ENCODE results near the gene TEP1. TPM values are rescaled to one million over a fixed set of nuclear protein-coding genes. Genes with fewer than 3 reads are reported as not detected.

The TEP1 gene
- total RNA-seq (2021) = 14.5 and 15.8 TPM in 2 replicates
- long read RNA-seq, partial matches to known transcripts = 2 of 2 reads
- long read RNA-seq, other reads (novel, unspliced or antisense) = 0 of 2 reads

DNA sequence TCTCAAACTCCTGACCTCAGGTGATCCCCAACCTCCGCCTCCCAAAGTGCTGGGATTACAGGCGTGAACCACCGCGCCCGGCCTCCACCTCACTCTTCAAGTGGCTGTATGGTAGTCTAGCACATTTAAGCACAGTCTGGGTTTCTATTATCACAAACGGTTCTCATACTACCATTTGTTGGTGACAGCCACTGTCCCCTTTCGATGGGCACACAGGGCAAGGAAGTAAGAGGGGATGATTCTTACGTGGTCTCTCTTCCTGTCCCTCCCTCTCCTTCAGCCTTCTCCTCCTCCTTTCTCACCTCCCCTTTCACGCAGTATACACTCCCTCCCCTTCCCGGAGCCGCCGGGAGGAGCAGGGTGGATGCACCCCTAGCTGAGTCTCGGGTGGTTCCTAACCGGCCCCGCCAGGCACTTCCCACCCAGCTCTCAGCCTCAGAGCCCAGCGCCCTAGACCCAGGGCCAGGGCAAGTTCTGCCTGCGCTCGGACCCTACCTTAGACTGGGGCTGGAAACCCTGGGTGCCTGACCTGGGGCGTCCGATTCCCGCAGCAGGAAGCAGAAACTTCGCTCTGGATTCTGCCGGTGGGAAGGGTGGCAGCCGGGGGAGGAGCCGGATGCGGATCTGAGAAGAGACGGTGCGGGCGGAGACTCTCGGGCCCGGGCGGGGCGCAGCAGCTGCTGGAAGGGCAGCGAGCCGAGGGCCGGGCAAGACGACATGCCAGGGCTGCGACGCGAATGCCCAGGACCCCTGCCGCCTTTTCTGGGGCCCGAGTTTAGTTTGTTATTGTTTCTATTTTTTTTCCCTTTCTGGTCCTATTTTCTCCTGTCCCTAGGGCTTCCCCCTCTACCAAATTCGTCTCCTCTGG, at the start of gene TEP1:
TSS of gene TEP1 (minus strand) at position 626 of the 868 bp plus-strand sequence. CDS start 5,062 bp downstream, outside the sequence.
- H3K23me2 ChIP-seq (ENCODE audit: insufficient read length, low read depth, low read length, poor library complexity, severe bottlenecking) = peaks cover 4% of the 10 kb centered on the region

More for the DNA sequence above, at the start of gene TEP1:
- H3K4me1 ChIP-seq (ENCODE audit: insufficient read depth, low read length) = no peaks in the 10 kb centered on the region
- peak within 1 kb of the TSS; percentile 62 for H3K18ac ChIP-seq (ENCODE audit: insufficient read length, low read depth, low read length)
- TF ChIP-seq, protein P1, sequence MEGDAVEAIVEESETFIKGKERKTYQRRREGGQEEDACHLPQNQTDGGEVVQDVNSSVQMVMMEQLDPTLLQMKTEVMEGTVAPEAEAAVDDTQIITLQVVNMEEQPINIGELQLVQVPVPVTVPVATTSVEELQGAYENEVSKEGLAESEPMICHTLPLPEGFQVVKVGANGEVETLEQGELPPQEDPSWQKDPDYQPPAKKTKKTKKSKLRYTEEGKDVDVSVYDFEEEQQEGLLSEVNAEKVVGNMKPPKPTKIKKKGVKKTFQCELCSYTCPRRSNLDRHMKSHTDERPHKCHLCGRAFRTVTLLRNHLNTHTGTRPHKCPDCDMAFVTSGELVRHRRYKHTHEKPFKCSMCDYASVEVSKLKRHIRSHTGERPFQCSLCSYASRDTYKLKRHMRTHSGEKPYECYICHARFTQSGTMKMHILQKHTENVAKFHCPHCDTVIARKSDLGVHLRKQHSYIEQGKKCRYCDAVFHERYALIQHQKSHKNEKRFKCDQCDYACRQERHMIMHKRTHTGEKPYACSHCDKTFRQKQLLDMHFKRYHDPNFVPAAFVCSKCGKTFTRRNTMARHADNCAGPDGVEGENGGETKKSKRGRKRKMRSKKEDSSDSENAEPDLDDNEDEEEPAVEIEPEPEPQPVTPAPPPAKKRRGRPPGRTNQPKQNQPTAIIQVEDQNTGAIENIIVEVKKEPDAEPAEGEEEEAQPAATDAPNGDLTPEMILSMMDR (conservative IDR thresholded peaks at IDR 0.05) = no peak
- H4K8ac ChIP-seq (replicated peaks; ENCODE audit: insufficient read length, low read depth, low read length) = no peak within 1 kb of the TSS
- H3K27me3 ChIP-seq (ENCODE audit: insufficient read depth, low read length) = no peaks in the 10 kb centered on the region
- H2AFZ ChIP-seq (ENCODE audit: low read length) = peak within 1 kb of the TSS; percentile 99
- peak; percentile 85 for DNase-seq
- peak within 1 kb of the TSS; percentile 70 for H3K4me2 ChIP-seq (ENCODE audit: insufficient read depth, insufficient read length, low read length)
- no peak within 1 kb of the TSS for H3K56ac ChIP-seq (ENCODE audit: insufficient read length, low read depth, low read length)
- H3K9me3 ChIP-seq (ENCODE audit: control insufficient read depth, low read depth, low read length) = no peaks in the 10 kb centered on the region
- Mint-ChIP-seq H3K36me3 (ENCODE audit: insufficient read depth in 1 of 3, low read depth in 3 of 3) (peaks cover 0 to 1% (median 0%) of the 10 kb centered on the region in 3 experiments; a peak in 1 of 7 replicates), H3K27ac (peak within 1 kb of the TSS; percentile 65 to 94 (median 73); a peak in 6 of 7 replicates), H3K27me3 (ENCODE audit: low read depth) (no peaks in the 10 kb centered on the region), H3K4me1 (peaks cover 21% of the 10 kb centered on the region in 2 experiments), H3K9me3 (no peaks in the 10 kb centered on the region), H3K4me3 (peak within 1 kb of the TSS; percentile 78 to 91)
- H2BK20ac ChIP-seq (ENCODE audit: low read depth, low read length, poor library complexity, severe bottlenecking) = no peak within 1 kb of the TSS
- H3T11ph ChIP-seq (ENCODE audit: low read length) = no peak within 1 kb of the TSS
- H4K5ac ChIP-seq (ENCODE audit: insufficient read length, low read depth, low read length) = no peak within 1 kb of the TSS
- peak within 1 kb of the TSS; percentile 74; the same call in 1 of the 2 replicates for H3K14ac ChIP-seq (ENCODE audit: insufficient read depth, low read length)
- no peak within 1 kb of the TSS for H2BK12ac ChIP-seq (ENCODE audit: insufficient read length, low read depth, low read length)
- no peaks in the 10 kb centered on the region for H4K20me1 ChIP-seq (ENCODE audit: control insufficient read depth, insufficient read depth, insufficient read length)
- H2AK5ac ChIP-seq (ENCODE audit: insufficient read length, low read length) = no peak within 1 kb of the TSS
- H2BK5ac ChIP-seq (ENCODE audit: insufficient read length, low read length) = no peak within 1 kb of the TSS
- peak within 1 kb of the TSS; percentile 65 for H3K9ac ChIP-seq (ENCODE audit: extremely low read depth, insufficient read length, low read length)
- no peaks in the 10 kb centered on the region for H3K79me1 ChIP-seq (ENCODE audit: insufficient read depth, low read depth, low read length, poor library complexity, severe bottlenecking)
- no CpG with 5 or more reads among the region's 43 CpGs for WGBS (ENCODE audit: extremely low coverage, insufficient read length, low lambda C conversion rate)
- no peak within 1 kb of the TSS for H3K27ac ChIP-seq (ENCODE audit: insufficient read length, low read depth, low read length)
- H2BK15ac ChIP-seq (ENCODE audit: low read depth, low read length) = no peak within 1 kb of the TSS
- H2BK120ac ChIP-seq (ENCODE audit: low read depth, low read length, poor library complexity, severe bottlenecking) = no peak within 1 kb of the TSS
- no peak within 1 kb of the TSS for H3K23ac ChIP-seq (ENCODE audit: insufficient read length, low read depth, low read length)
- no peaks in the 10 kb centered on the region for H3K79me2 ChIP-seq (ENCODE audit: insufficient read depth, low read length)
- no peak within 1 kb of the TSS for H3K4ac ChIP-seq (ENCODE audit: low read depth, low read length)
- no peak within 1 kb of the TSS for H4K91ac ChIP-seq (ENCODE audit: insufficient read length, low read depth, low read length)
